Measurements from ENCODE around the gene LAMA5.

The LAMA5 gene

GRCh38 chr20:62326959-62327725 lies 40.0 kb downstream of the LAMA5 start:
- DNase-seq: no peak

GRCh38 chr20:62326559-62326958 lies 40.6 kb downstream of the LAMA5 start:
- DNase-seq: no peak

GRCh38 chr20:62325172-62325905 lies 41.8 kb downstream of the LAMA5 start:
- DNase-seq: no peak

DNA sequence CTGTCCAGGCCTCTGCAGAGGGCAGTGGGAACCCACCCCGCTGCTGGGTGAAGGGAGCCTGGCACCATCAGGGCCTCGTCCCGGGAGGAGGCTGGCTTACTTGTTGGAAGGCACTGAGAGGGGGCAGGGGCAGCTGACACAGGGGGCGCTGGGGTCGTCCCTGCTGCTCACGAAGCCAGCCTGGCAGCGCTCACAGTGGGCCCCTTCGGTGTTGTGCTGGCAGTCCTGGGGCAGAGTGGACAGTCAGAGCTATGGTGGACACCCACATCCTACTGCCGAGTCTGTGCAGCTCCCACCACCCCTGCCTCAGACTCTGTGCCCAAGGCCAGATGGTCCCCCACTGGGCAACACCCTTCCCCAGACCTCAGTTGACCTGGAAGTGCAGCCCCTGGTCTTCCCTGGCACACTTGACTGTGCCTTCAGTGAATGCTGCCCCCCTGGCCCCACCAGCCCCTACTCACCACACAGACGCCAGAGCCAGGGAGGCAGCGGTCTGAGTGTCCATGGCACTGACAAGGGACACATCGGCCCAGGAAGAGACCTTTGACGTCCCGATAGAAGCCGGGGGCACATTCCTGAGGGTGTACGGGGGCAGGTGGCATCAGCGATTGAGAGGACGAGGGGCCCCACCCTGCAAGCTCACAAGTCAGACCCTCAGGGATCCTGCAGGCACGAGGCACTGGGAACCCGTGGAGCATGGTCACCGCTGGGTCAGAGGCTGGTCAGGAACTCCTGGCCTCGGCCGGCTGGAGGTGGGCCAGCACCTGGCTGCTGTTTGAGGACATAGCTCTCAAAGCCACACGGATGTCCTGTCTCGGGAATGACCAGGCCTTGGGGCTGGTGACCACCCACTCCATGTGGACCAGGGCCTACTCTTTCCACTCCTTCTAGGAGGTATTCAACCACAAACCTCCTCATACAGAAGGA lies 42.9 kb downstream of the LAMA5 start:
- DNase-seq: no peak

DNA sequence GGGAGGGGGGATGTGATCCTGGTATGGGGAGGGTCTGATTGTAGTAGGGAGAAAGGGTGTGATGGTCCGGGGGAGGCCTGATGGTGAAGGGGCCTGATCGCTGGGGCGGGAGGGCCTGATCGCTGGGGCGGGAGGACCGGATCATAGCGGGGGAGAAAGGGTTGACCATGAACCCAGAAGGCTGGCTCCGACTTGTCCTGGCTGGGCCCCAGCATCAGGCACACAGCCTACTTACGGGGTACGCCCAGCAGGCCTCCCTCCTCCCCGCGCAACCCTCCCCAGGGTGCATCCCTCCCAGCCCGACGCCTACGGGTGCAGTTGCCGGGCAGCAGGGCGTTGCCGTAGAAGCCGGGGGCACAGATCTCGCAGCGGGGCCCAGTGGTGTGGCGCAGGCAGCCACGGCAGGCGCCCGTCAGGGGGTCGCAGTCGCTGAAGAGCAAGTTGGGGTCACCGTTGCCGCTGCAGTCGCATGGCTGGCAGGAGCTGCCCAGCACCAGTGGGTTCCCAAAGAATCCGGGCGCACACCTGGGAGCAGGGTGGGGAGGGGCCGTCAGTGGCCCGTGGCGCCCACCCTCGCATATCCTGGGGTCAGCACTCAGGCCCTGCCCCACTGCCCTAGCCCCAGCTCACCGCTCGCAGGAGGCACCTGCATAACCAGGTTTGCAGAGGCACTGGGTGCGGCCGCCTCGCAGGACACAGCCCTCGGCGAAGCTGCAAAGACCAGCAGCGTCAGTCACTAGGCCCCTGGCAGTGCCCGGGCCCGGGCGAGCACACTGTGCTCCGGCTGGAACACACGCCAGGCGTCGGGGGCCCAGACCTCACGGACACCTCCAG lies 43.7 kb downstream of the LAMA5 start:
- no peak for DNase-seq

DNA sequence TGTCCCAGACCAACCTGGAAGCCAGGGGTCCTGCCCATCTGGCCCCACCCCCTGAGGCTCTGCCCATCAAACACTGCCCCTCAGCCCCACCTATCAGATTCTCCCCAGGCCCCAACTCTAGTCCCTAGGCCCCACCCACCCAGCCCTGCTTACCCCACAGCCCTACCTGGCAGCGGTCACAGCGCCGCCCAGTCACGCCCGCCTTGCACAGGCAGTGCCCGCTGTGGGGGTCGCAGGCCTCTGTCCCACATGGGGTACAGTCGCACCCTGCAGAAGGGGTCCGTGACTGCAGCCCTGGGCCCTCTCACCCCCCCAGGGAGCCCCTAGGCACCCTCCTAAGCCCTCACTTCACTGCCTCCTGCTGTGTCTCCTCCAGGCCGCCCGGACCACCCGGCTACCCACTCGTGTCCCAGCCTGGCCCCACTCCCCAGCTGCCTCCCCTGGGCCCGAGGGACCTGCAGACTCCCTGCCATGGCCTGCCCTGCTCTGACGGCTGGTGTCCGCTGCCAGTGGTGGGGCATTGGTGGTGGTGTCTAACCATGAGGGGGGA lies 44.5 kb downstream of the LAMA5 start:
- DNase-seq: no peak

DNA sequence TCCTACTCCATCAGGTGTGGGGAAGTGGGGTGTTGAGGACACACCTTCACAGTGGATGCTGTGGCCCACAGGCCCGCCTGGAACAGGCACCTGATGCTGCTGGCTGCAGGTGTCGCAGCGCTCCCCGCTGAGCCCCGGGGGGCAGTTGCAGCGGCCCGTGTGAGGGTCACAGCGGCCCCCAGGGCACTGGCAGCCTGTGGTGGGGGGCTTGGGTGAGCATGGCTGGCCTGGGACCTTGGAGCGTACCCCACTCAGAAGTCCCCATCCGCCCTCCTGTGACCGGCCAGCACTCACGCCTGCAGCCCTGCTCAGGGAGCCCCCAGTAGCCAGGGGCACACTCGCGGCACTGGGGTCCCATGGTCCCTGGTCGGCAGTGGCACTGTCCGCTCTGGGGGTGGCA lies 45.1 kb downstream of the LAMA5 start:
- no peak for DNase-seq

GRCh38 chr20:62321521-62321948 lies 45.6 kb downstream of the LAMA5 start:
- DNase-seq: no peak

- no peak for DNase-seq
Observed at GRCh38 chr20:62320581-62321354, 46.3 kb downstream of the LAMA5 start.

DNA sequence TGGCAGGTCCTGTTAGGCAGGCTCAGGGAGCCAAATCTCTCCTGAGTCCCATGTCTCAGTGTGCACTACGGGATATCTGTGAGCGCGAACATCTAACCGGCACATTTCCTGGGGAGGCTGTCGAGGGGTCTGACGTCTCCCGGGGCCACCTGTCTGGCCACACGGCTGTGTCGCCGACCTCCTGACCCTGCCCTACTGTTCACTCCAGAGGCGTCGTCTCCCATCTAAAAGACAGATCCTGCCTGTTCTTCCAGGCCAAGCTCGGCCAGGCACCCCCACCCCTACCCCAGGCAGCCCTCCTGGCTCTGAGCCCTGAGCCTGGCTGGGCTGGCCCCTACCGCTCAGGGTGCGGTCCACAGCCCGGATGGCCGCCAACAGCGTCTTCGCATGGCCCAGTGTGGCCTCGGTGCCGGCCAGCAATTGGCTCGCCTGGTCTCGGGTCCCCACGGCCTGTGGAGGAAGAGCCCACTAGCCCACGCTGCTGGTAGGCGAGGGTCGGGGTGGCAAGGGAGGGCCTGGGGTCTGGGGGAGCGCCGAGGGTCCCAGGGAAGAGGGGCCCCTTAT lies 47.7 kb downstream of the LAMA5 start:
- DNase-seq: no peak

DNA sequence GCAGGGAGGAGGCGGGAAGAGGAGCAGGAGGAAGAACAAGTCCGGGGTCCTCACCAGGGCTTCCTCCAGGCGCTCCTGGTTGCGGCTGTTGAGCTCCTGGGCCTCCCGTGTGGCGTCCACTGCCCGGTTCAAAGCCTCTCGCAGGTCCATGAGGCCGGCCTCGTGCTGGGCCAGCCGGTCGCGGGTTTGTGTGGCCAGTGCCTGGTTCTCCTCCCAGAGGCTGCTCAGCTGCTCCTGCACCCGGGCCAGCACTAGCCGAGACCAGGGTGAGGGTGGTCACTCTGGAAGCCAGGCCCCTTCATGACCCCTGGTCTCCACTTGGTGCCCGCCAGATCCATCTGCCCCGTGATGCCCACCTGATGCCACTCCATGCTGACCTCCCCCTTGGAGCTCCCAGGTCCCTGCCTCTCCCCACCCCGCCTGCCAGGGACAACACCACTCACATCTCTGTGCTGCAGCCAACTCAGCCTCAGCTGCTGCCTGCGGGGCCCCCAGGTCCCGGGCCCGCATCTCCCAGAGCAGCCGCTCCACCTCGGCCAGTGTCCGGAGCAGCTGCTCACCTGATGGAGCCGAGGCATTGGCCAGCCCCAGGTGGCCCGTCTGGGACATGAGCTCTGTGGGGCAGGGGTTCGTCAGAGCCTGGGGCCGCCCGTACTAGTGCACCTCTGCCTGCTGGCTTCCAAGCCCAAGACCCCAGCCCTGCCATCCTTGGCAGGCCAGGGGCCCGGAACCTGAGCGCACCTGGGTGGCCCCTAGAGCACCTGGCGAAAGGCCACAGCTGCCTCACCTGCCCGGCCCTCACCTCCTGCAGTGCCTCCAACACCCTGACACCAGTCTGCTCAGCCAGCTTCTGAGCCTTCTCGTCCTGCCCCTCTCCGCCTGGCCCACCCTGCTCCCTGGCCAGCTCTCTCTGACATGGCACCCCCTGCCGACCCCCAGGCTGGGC lies 48.4 kb downstream of the LAMA5 start:
- DNase-seq: no peak

GRCh38 chr20:62317167-62317655 lies 49.9 kb downstream of the LAMA5 start:
- no peak for DNase-seq

DNA sequence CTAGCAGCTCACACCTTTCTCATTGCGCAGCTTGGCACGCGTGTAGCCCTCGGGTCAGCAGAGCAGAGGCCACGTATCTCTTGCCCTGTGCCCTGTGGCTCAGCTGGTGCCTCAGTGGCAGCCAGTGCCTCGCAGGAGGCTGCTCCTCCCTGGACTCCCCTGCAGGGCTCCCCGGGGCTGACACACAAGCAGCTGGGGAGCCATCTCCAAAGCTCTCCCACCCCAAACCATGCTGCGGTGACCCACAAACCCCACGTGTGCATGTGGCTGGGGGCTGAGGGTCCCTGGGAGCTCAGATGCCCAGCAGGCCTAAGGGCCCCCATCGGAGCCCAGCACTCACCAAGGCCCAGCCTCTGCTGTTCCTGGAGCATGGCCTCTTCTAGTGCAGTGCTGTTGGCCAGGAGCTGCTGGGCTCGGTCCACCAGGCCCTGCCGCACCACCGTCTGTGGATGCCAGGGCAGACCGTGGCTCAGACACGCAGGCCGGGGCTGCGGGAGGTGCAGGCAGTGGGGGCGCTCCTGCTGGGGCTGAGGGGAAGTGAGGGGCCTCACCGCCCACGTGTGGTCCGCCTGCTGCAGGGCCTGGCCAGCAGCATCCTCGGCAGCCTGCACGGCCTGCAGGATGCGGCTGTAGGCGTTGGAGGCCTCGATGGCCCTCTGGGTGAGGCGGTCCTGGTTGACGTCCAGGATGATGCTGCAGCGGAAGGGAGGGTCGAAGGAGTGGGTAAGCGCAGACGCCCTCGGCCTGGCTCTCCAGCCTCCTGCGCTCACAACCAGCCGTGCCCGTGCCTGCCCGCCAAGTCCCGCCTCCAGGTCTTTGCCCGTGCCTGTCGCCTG lies 50.6 kb downstream of the LAMA5 start:
- no peak for DNase-seq

- no peak for DNase-seq
Observed at GRCh38 chr20:62315773-62316172, 51.3 kb downstream of the LAMA5 start.

- no peak for DNase-seq
Observed at GRCh38 chr20:62314711-62315302, 52.3 kb downstream of the LAMA5 start.

- DNase-seq: no peak
Observed at GRCh38 chr20:62314339-62314638, 52.8 kb downstream of the LAMA5 start.

DNA sequence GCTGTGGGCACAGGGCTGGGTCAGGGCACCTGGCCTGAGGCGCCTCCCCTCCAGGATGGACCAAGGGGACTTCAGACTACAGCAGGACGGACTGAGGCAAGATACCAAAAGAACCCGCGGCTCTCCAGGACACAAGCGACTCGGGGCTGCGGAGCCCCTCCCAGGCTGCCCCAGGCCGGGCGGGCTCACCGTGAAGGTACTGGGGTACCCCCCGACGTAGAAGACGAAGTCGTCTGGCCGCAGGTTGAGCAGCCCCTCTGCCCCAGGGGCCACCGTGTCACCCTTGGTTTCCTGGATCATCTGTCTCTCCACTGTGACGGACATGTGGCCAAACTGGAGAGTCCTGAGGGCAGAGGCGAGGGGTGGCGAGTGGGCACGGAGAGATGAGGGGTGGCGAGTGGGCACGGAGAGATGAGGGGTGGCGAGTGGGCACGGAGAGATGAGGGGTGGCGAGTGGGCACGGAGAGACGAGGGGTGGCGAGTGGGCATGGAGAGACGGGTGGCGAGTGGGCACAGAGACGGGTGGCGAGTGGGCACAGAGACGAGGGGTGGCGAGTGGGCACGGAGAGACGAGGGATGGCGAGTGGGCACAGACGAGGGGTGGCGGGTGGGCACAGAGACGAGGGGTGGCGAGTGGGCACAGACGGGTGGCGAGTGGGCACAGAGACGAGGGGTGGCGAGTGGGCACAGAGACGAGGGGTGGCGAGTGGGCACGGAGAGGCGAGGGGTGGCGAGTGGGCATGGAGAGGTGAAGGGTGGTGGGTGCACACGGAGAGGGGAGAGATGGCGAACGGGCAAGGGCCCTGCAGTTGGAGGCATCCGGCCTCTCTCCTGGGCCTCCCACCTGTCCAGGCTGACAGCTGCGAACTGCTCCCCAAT lies 53.4 kb downstream of the LAMA5 start:
- DNase-seq: no peak

Data from CD4-positive, alpha-beta T cell treated with Interleukin-21 for 1 hour (primary cell).